PC-3 (cell line): ENCODE results near the gene HTR3B. TPM values are rescaled to one million over a fixed set of nuclear protein-coding genes. Genes with fewer than 3 reads are reported as not detected.
"Not testable (repeated sequence)": the region's sequence is repeated elsewhere in the genome, so short reads cannot be mapped to it uniquely, and the experiment has no call there.

ENCODE experiments used
- ATAC-seq: fragments of 200-7000 bp; cut with Tn5 transposase; 2 replicates; pipeline ENCODE4 v1.9.1; 2020; ENCODE audit warnings: mild to moderate bottlenecking, moderate library complexity
- BruUV-seq: library from RNA; stranded (reverse); fragments of 400-500 nt; replicated peaks from 2 replicates; lab custom pipeline; 2021; lab: Mats Ljungman, UMichigan
- CTCF ChIA-PET: fragments of 300-600 bp; sonication (Branson Sonifier 250); formaldehyde crosslinking; loops from one replicate; lab custom pipeline; 2022; ENCODE audit warnings: antibody characterized with exemption; lab: Charles Lee
- POLR2A ChIA-PET: fragments of 300-600 bp; sonication (Branson Sonifier 250); formaldehyde crosslinking; loops from one replicate; lab custom pipeline; 2022; ENCODE audit warnings: antibody characterized with exemption; ENCODE audit not compliant: unreplicated experiment; lab: Charles Lee
- DNase-seq: peaks from one replicate; pipeline ENCODE4 v3.0.0-alpha.2; 2015
- H2AFZ ChIP-seq: fragments of 300-600 bp; sonication (generic); 2 replicates; pipeline ENCODE4 v1.6.0; 2016; ENCODE audit warnings: antibody characterized with exemption, low read length
- H3F3A ChIP-seq: fragments of 300-600 bp; sonication (generic); one replicate; pipeline ENCODE4 v1.6.0; 2017; ENCODE audit warnings: antibody characterized with exemption, low read length, control low read depth, mild to moderate bottlenecking; ENCODE audit not compliant: unreplicated experiment
- H3K27ac ChIP-seq: fragments of 300-600 bp; sonication (generic); 2 replicates; pipeline ENCODE4 v1.5.1; 2016; ENCODE audit warnings: mild to moderate bottlenecking, low read length
- H3K27me3 ChIP-seq: fragments of 300-600 bp; sonication (generic); 2 replicates; pipeline ENCODE4 v1.6.1; 2016; ENCODE audit warnings: low read length, mixed read lengths
- H3K36me3 ChIP-seq: fragments of 300-600 bp; sonication (generic); 2 replicates; pipeline ENCODE4 v1.6.1; 2016; ENCODE audit warnings: low read depth, mixed run types, low read length, mixed read lengths
- H3K4me1 ChIP-seq: fragments of 300-600 bp; sonication (generic); 2 replicates; pipeline ENCODE4 v1.5.1; 2016; ENCODE audit warnings: low read length; ENCODE audit not compliant: insufficient read depth
- H3K4me2 ChIP-seq: fragments of 300-600 bp; sonication (generic); 2 replicates; pipeline ENCODE4 v1.6.0; 2016; ENCODE audit warnings: low read length
- H3K4me3 ChIP-seq: fragments of 300-600 bp; sonication (generic); 2 replicates; pipeline ENCODE4 v1.5.1; 2016; ENCODE audit warnings: mild to moderate bottlenecking, low read length, mixed read lengths
- H3K79me2 ChIP-seq: fragments of 300-600 bp; sonication (generic); 2 replicates; pipeline ENCODE4 v1.6.1; 2017; ENCODE audit warnings: low read length, mixed read lengths
- H3K9ac ChIP-seq: fragments of 300-600 bp; sonication (generic); 2 replicates; pipeline ENCODE4 v1.6.0; 2016; ENCODE audit warnings: mild to moderate bottlenecking, low read length
- H3K9me2 ChIP-seq: fragments of 300-600 bp; sonication (generic); replicated peaks from 2 replicates; pipeline ENCODE4 v1.6.1; 2016; ENCODE audit warnings: mixed run types, low read length, mixed read lengths
- H3K9me3 ChIP-seq: fragments of 300-600 bp; sonication (generic); 2 replicates; pipeline ENCODE4 v1.6.1; 2016; ENCODE audit warnings: low read length, mixed read lengths
- H4K20me1 ChIP-seq: fragments of 300-600 bp; sonication (generic); 2 replicates; pipeline ENCODE4 v1.6.1; 2016; ENCODE audit warnings: low read length, mixed read lengths
- CTCF ChIP-seq: fragments of 300-600 bp; sonication (generic); conservative IDR thresholded peaks from 2 replicates; pipeline ENCODE4 v1.5.1; 2017; ENCODE audit warnings: antibody characterized with exemption, low read depth, mild to moderate bottlenecking, low read length
- EZH2 ChIP-seq: fragments of 300-600 bp; sonication (generic); IDR thresholded peaks from one replicate; pipeline ENCODE4 v1.6.1; 2017; ENCODE audit warnings: antibody characterized with exemption, mild to moderate bottlenecking, low read length; ENCODE audit not compliant: unreplicated experiment
- EZH2phosphoT487 ChIP-seq: fragments of 300-600 bp; sonication (generic); IDR thresholded peaks from 2 replicates; pipeline ENCODE4 v1.6.1; 2018; ENCODE audit warnings: mild to moderate bottlenecking, antibody characterized with exemption, low read length, borderline replicate concordance
- intact Hi-C: fragments of 100-400 bp; cut with micrococcal nuclease; formaldehyde crosslinking; loops from 2 replicates; pipeline ENCODE4 v1.9.0; 2023
- total RNA-seq: library from RNA; depleted of rRNA; stranded (reverse); fragments of >200 nt; gene quantifications from 2 replicates; pipeline ENCODE4 v1.2.3, GENCODE V29; 2014

The HTR3B gene
- total RNA-seq, 1 experiment from 2014 or later: not detected

GRCh38 chr11:113935858-113936257 is 31.3 kb downstream of the HTR3B start:
- Histone ChIP-seq H2AFZ (no peak overlapping the region), H4K20me1 (no peaks in the 10 kb centered on the region), H3K36me3 (no peaks in the 10 kb centered on the region), H3K9ac (no peak overlapping the region), H3K79me2 (no peaks in the 10 kb centered on the region), H3K4me2 (no peak overlapping the region), H3K9me2 (no peaks in the 10 kb centered on the region), H3K27me3 (peaks cover 98% of the 10 kb centered on the region), H3K27ac (no peak overlapping the region), H3K4me1 (no peaks in the 10 kb centered on the region), H3F3A (no peaks in the 10 kb centered on the region), H3K9me3 (no peaks in the 10 kb centered on the region), H3K4me3 (no peak overlapping the region)
- ATAC-seq (no peak), DNase-seq (no peak)
- TF ChIP-seq CTCF (no peak), EZH2 (no peak), EZH2phosphoT487 (no peak)
- ChIA-PET POLR2A (no interaction called here), CTCF (no interaction called here)
- intact Hi-C loops: no loop called here
- BruUV-seq: no TSS peak

- Histone ChIP-seq H2AFZ (no peak overlapping the region), H4K20me1 (no peaks in the 10 kb centered on the region), H3K9ac (no peak overlapping the region), H3K9me3 (no peaks in the 10 kb centered on the region), H3K27ac (no peak overlapping the region), H3K9me2 (no peaks in the 10 kb centered on the region), H3K4me1 (no peaks in the 10 kb centered on the region), H3K36me3 (no peaks in the 10 kb centered on the region), H3K27me3 (peaks cover 98% of the 10 kb centered on the region), H3K4me2 (no peak overlapping the region), H3F3A (no peaks in the 10 kb centered on the region), H3K79me2 (no peaks in the 10 kb centered on the region), H3K4me3 (no peak overlapping the region)
- ChIA-PET CTCF (no interaction called here), POLR2A (no interaction called here)
- no TSS peak for BruUV-seq
- intact Hi-C loops: no loop called here
- ATAC-seq: no peak
- DNase-seq: no peak
- no peak for TF ChIP-seq EZH2
- TF ChIP-seq CTCF: no peak
- TF ChIP-seq EZH2phosphoT487: no peak
These were observed 33.3 kb downstream of the HTR3B start for GRCh38 chr11:113937918-113938317.

- H3F3A ChIP-seq: no peaks in the 10 kb centered on the region
- H3K9me3 ChIP-seq: no peaks in the 10 kb centered on the region
- H3K36me3 ChIP-seq: no peaks in the 10 kb centered on the region
- ChIA-PET POLR2A (no interaction called here), CTCF (no interaction called here)
- H3K27me3 ChIP-seq: peaks cover 82% of the 10 kb centered on the region
- intact Hi-C loops: no loop called here
- H3K9ac ChIP-seq: no peak overlapping the region
- no peak overlapping the region for H3K4me3 ChIP-seq
- BruUV-seq: no TSS peak
- no peaks in the 10 kb centered on the region for H3K79me2 ChIP-seq
- H4K20me1 ChIP-seq: no peaks in the 10 kb centered on the region
- H2AFZ ChIP-seq: no peak overlapping the region
- no peak overlapping the region for H3K4me2 ChIP-seq
- no peaks in the 10 kb centered on the region for H3K9me2 ChIP-seq
- no peak overlapping the region for H3K27ac ChIP-seq
- TF ChIP-seq EZH2phosphoT487 (no peak), CTCF (no peak), EZH2 (no peak)
- DNase-seq (no peak), ATAC-seq (no peak)
- no peaks in the 10 kb centered on the region for H3K4me1 ChIP-seq
These were observed 37.7 kb downstream of the HTR3B start for GRCh38 chr11:113942256-113942655.

- H4K20me1 ChIP-seq, POLR2A ChIA-PET, H3K4me2 ChIP-seq, H3K27ac ChIP-seq, DNase-seq, H2AFZ ChIP-seq, BruUV-seq, H3K4me1 ChIP-seq, H3K79me2 ChIP-seq, H3F3A ChIP-seq, H3K4me3 ChIP-seq, ATAC-seq, H3K36me3 ChIP-seq, CTCF ChIA-PET, H3K9ac ChIP-seq, intact Hi-C loops, H3K9me2 ChIP-seq, H3K9me3 ChIP-seq: not testable (repeated sequence)
- peaks cover 68% of the 10 kb centered on the region for H3K27me3 ChIP-seq
These were observed 41.6 kb downstream of the HTR3B start for GRCh38 chr11:113946162-113946561.
